ENCODE results near the gene KCNJ2. TPM values are rescaled to one million over a fixed set of nuclear protein-coding genes. Genes with fewer than 3 reads are reported as not detected.

The KCNJ2 gene
- polyA plus RNA-seq, 2 of the 4 experiments (the other 2 are of a cell fraction): 0.14 to 0.17 TPM

DNA sequence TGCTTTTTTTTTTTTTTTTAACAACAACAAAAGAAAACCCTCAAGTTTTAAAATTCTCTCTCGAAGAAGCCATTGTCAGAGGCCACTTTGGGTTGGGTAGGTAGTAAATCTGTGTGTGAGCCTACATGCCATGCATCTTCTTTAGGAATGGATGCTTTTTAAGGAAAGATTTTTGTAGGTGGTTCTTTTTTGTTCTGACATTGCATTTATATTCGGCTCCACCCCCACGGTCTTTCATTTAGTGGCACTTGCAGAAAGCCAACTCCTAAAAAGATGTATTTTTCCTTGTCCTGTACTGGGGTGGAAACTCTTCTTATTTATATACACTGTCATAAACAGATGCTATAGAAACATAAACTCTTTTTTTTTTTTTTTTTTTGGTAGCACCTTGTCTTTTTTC is 35.1 kb downstream of the KCNJ2 start:
- FAIRE-seq: no peak
- no peak overlapping the region for H3K4me3 ChIP-seq
- H3K4me2 ChIP-seq: no peak overlapping the region
- TF ChIP-seq PHF8 (IDR thresholded peaks at IDR 0.05; ENCODE audit: borderline replicate concordance, low read depth): no peak
- no peak for TF ChIP-seq ZFP36 (IDR thresholded peaks at IDR 0.05; ENCODE audit: borderline replicate concordance, partially characterized antibody)
- TF ChIP-seq ESRRA (IDR thresholded peaks at IDR 0.05; ENCODE audit: borderline replicate concordance, low read length): no peak
- no peak for TF ChIP-seq KDM5A (IDR thresholded peaks at IDR 0.05)
- WGBS (ENCODE audit: missing lambda C conversion rate): 55% methylated on average over 3 of the region's 3 CpGs
- ChIA-PET CTCF (no interaction called here), POLR2A (no interaction called here)
- H3K9me3 ChIP-seq: no peaks in the 10 kb centered on the region
- no peaks in the 10 kb centered on the region for H3K4me1 ChIP-seq
- no peak for DNase-seq (ENCODE audit: low read depth in 1 of 2, low spot score in 1 of 2)
- no peak for ATAC-seq
- H3K27ac ChIP-seq: no peak overlapping the region

DNA sequence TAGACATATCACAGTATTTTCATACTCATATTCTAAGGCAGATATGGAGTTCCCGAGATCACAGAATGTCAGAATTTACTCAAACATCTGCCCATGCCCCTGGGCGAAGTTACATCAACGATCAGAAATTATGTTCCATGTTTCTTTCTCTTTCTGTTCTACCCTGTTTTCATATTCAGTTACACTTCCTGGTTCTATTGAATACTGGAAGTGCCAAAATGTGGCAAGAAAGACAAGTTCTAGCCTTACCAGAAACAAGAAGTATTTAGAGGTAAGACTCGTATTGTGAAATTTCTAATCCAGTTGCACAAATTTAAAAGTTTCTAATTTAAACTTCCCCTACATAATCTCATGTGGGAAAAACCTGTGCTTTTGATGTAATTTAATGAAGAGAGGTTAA is 36.1 kb downstream of the KCNJ2 start:
- FAIRE-seq (no peak), DNase-seq (ENCODE audit: low read depth in 1 of 2, low spot score in 1 of 2) (no peak), ATAC-seq (no peak)
- Histone ChIP-seq H3K4me3 (no peak overlapping the region), H3K9me3 (no peaks in the 10 kb centered on the region), H3K4me2 (no peak overlapping the region), H3K4me1 (no peaks in the 10 kb centered on the region), H3K27ac (no peak overlapping the region)
- CTCF ChIA-PET: no interaction called here
- POLR2A ChIA-PET: no interaction called here
- WGBS (ENCODE audit: missing lambda C conversion rate): 71% methylated on average over 4 of the region's 4 CpGs
- TF ChIP-seq, protein P1, sequence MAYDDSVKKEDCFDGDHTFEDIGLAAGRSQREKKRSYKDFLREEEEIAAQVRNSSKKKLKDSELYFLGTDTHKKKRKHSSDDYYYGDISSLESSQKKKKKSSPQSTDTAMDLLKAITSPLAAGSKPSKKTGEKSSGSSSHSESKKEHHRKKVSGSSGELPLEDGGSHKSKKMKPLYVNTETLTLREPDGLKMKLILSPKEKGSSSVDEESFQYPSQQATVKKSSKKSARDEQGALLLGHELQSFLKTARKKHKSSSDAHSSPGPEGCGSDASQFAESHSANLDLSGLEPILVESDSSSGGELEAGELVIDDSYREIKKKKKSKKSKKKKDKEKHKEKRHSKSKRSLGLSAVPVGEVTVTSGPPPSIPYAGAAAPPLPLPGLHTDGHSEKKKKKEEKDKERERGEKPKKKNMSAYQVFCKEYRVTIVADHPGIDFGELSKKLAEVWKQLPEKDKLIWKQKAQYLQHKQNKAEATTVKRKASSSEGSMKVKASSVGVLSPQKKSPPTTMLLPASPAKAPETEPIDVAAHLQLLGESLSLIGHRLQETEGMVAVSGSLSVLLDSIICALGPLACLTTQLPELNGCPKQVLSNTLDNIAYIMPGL (CRISPR knock-in tag; IDR thresholded peaks at IDR 0.05; ENCODE audit: borderline replicate concordance): no peak
- TF ChIP-seq, protein P2, sequence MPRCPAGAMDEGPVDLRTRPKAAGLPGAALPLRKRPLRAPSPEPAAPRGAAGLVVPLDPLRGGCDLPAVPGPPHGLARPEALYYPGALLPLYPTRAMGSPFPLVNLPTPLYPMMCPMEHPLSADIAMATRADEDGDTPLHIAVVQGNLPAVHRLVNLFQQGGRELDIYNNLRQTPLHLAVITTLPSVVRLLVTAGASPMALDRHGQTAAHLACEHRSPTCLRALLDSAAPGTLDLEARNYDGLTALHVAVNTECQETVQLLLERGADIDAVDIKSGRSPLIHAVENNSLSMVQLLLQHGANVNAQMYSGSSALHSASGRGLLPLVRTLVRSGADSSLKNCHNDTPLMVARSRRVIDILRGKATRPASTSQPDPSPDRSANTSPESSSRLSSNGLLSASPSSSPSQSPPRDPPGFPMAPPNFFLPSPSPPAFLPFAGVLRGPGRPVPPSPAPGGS (IDR thresholded peaks at IDR 0.05): no peak
- TF ChIP-seq FOXS1 (CRISPR knock-in tag; IDR thresholded peaks at IDR 0.05): no peak
- no peak for TF ChIP-seq CEBPB (IDR thresholded peaks at IDR 0.05)
- TF ChIP-seq EHMT2 (IDR thresholded peaks at IDR 0.05; ENCODE audit: low read depth): no peak
- no peak for TF ChIP-seq JUN (IDR thresholded peaks at IDR 0.05)
- TF ChIP-seq HOXB13 (CRISPR knock-in tag; IDR thresholded peaks at IDR 0.05; ENCODE audit: low read depth): no peak
- TF ChIP-seq, protein P3, sequence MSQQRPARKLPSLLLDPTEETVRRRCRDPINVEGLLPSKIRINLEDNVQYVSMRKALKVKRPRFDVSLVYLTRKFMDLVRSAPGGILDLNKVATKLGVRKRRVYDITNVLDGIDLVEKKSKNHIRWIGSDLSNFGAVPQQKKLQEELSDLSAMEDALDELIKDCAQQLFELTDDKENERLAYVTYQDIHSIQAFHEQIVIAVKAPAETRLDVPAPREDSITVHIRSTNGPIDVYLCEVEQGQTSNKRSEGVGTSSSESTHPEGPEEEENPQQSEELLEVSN (IDR thresholded peaks at IDR 0.05; ENCODE audit: borderline replicate concordance, low read depth): no peak

DNA sequence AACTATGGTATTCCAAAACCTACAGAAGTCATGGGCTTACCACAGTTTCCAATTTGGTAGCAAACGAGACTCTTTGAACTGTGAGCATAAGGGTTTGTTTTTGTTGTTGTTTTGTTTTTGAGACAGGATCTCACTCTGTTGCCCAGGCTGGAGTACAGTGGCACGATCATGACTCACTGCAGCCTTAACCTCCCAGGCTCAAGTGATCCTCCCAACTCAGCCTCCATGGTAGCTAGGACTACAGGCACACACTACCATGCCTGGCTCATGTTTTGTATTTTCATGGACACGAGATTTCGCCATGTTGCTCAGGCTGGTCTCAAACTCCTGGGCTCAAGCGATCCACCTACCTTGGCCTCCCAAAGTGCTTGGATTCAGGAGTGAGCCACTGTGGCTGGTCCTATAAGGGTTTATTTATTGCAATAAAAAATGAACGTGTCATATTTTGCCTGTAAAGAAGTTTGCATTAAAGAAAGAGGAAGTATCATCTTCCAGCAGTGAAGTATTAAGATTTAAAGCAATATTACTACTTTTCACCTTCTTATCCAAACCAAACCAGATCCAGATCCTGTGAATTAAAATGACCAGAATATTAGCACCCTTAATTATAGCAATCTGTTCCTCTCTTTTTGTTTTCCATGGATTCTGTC is 37.2 kb downstream of the KCNJ2 start:
- ATAC-seq (no peak), DNase-seq (ENCODE audit: low read depth in 1 of 2, low spot score in 1 of 2) (no peak), FAIRE-seq (no peak)
- ChIA-PET CTCF (no interaction called here), POLR2A (no interaction called here)
- Histone ChIP-seq H3K4me2 (no peak overlapping the region), H3K4me1 (no peaks in the 10 kb centered on the region), H3K4me3 (no peak overlapping the region), H3K27ac (no peak overlapping the region), H3K9me3 (no peaks in the 10 kb centered on the region)
- WGBS (ENCODE audit: missing lambda C conversion rate): 51% methylated on average over 6 of the region's 6 CpGs
- TF ChIP-seq HOXB13 (CRISPR knock-in tag; IDR thresholded peaks at IDR 0.05; ENCODE audit: low read depth) (no peak), NPAS2 (CRISPR knock-in tag; IDR thresholded peaks at IDR 0.05; ENCODE audit: borderline replicate concordance) (no peak), KDM5A (IDR thresholded peaks at IDR 0.05) (no peak)
- TF ChIP-seq, protein P4, sequence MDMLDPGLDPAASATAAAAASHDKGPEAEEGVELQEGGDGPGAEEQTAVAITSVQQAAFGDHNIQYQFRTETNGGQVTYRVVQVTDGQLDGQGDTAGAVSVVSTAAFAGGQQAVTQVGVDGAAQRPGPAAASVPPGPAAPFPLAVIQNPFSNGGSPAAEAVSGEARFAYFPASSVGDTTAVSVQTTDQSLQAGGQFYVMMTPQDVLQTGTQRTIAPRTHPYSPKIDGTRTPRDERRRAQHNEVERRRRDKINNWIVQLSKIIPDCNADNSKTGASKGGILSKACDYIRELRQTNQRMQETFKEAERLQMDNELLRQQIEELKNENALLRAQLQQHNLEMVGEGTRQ (IDR thresholded peaks at IDR 0.05): no peak
- TF ChIP-seq, protein P5, sequence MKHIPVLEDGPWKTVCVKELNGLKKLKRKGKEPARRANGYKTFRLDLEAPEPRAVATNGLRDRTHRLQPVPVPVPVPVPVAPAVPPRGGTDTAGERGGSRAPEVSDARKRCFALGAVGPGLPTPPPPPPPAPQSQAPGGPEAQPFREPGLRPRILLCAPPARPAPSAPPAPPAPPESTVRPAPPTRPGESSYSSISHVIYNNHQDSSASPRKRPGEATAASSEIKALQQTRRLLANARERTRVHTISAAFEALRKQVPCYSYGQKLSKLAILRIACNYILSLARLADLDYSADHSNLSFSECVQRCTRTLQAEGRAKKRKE (CRISPR knock-in tag; IDR thresholded peaks at IDR 0.05; ENCODE audit: low read depth): no peak
- TF ChIP-seq, protein P1 (CRISPR knock-in tag; IDR thresholded peaks at IDR 0.05; ENCODE audit: borderline replicate concordance): no peak

Data from A549 (cell line).